B cell (primary cell): ENCODE measurements around the gene TEPSIN. TPM values are rescaled to one million over a fixed set of nuclear protein-coding genes. Genes with fewer than 3 reads are reported as not detected.

Experiments
- ATAC-seq: fragments of 200-7000 bp; cut with Tn5 transposase; one replicate; pipeline ENCODE4 v1.10.0; 2021; ENCODE audit warnings: low read depth, mild to moderate bottlenecking, moderate number of reproducible peaks, moderate library complexity
- CTCF ChIA-PET: fragments of 350-600 bp; sonication (Branson Sonifier 250); formaldehyde crosslinking; loops from one replicate; lab custom pipeline; 2021; ENCODE audit warnings: antibody characterized with exemption, inconsistent platforms; lab: Charles Lee
- POLR2A ChIA-PET: fragments of 350-600 bp; sonication (Branson Sonifier 250); formaldehyde crosslinking; loops from one replicate; lab custom pipeline; 2021; ENCODE audit warnings: antibody characterized with exemption; lab: Charles Lee
- DNase-seq: peaks from one replicate; pipeline ENCODE4 v3.0.0; 2013
- H2AFZ ChIP-seq: 2 replicates; pipeline ENCODE4 v1.6.1; 2012; ENCODE audit warnings: mild to moderate bottlenecking, low read depth, low read length; ENCODE audit not compliant: insufficient read depth, poor library complexity, severe bottlenecking
- H3K27ac ChIP-seq, 2 donors: 1 replicate in 1 of 2; 2 replicates in 1 of 2; pipeline ENCODE4 v1.5.1; 2012 to 2013; ENCODE audit warnings: low read length in 2 of 2, mild to moderate bottlenecking in 2 of 2, moderate library complexity in 1 of 2
- H3K27me3 ChIP-seq, 4 experiments: fragments of 200-600 bp in 1 of 4; sonication (generic) in 1 of 4; replicated peaks in 1 of 4; 1 replicate in 2 of 4; 2 replicates in 2 of 4; pipeline versions ENCODE4 v1.6.1 to v1.7.0; 2013 to 2016; ENCODE audit warnings: low read length in 3 of 4, mild to moderate bottlenecking in 2 of 4, mixed read lengths in 1 of 4, moderate library complexity in 1 of 4; ENCODE audit not compliant: insufficient read depth in 4 of 4, control insufficient read depth in 3 of 4; ENCODE audit errors: control extremely low read depth in 1 of 4
- H3K36me3 ChIP-seq, 2 experiments: replicated peaks in 1 of 2; 1 replicate in 1 of 2; 2 replicates in 1 of 2; pipeline versions ENCODE4 v1.6.1 to v1.7.1; 2013; ENCODE audit warnings: low read length in 1 of 2; ENCODE audit not compliant: insufficient read depth in 2 of 2, control insufficient read depth in 1 of 2; ENCODE audit errors: control extremely low read depth in 1 of 2, extremely low read depth in 1 of 2
- H3K4me1 ChIP-seq, 2 donors: fragments of 200-600 bp in 1 of 2; sonication (generic) in 1 of 2; 1 replicate in 1 of 2; 2 replicates in 1 of 2; pipeline versions ENCODE4 v1.5.1 to v1.6.1; 2013 to 2017; ENCODE audit warnings: low read length in 2 of 2; ENCODE audit not compliant: control insufficient read depth in 2 of 2, insufficient read depth in 2 of 2
- H3K4me2 ChIP-seq: replicated peaks from 2 replicates; pipeline ENCODE3; 2012; ENCODE audit warnings: mild to moderate bottlenecking, low read depth, low read length; ENCODE audit not compliant: poor library complexity, severe bottlenecking
- H3K4me3 ChIP-seq, 5 experiments: fragments of 200-600 bp in 1 of 5; sonication (generic) in 1 of 5; 1 replicate in 3 of 5; 2 replicates in 2 of 5; pipeline versions ENCODE4 v1.5.1 to v1.7.0; 2011 to 2016; ENCODE audit warnings: low read length in 4 of 5, mild to moderate bottlenecking in 4 of 5, low read depth in 2 of 5, control low read depth in 1 of 5, moderate library complexity in 1 of 5; ENCODE audit not compliant: insufficient read depth in 1 of 5; ENCODE audit errors: control extremely low read depth in 1 of 5, extremely low read depth in 1 of 5
- H3K79me2 ChIP-seq: fragments of 200-600 bp; sonication (generic); one replicate; pipeline ENCODE4 v1.6.0; 2016; ENCODE audit warnings: low read length; ENCODE audit not compliant: control insufficient read depth, insufficient read depth
- H3K9ac ChIP-seq: fragments of 200-600 bp; sonication (generic); 2 replicates; pipeline ENCODE4 v1.6.1; 2017; ENCODE audit warnings: mild to moderate bottlenecking, low read length, moderate library complexity
- H3K9me3 ChIP-seq, 3 donors: one replicate each; pipeline versions ENCODE4 v1.6.1 to v1.7.1; 2013; ENCODE audit warnings: low read length in 2 of 3; ENCODE audit not compliant: control insufficient read depth in 2 of 3, insufficient read depth in 1 of 3; ENCODE audit errors: control extremely low read depth in 1 of 3
- H4K20me1 ChIP-seq: 2 replicates; pipeline ENCODE4 v1.6.0; 2012; ENCODE audit warnings: mild to moderate bottlenecking, low read length; ENCODE audit not compliant: insufficient read depth, control insufficient read depth, poor library complexity, severe bottlenecking
- H3K27ac Mint-ChIP-seq: one replicate; pipeline ENCODE4 v1.8.0; 2021; ENCODE audit warnings: mixed read lengths
- H3K27me3 Mint-ChIP-seq: one replicate; pipeline ENCODE4 v1.8.0; 2021; ENCODE audit warnings: mixed read lengths
- H3K4me1 Mint-ChIP-seq: one replicate; pipeline ENCODE4 v1.8.0; 2021; ENCODE audit warnings: mixed read lengths
- H3K4me3 Mint-ChIP-seq: one replicate; pipeline ENCODE4 v1.8.0; 2021; ENCODE audit warnings: mixed read lengths
- H3K9me3 Mint-ChIP-seq: one replicate; pipeline ENCODE4 v1.8.0; 2022; ENCODE audit warnings: mixed read lengths; ENCODE audit not compliant: insufficient read depth
- CTCF ChIP-seq: fragments of 200-600 bp; IDR thresholded peaks from one replicate; pipeline ENCODE4 v1.8.0; 2022; ENCODE audit warnings: antibody characterized with exemption, mild to moderate bottlenecking
- EZH2 ChIP-seq: IDR thresholded peaks from 2 replicates; pipeline ENCODE4 v1.6.1; 2012; ENCODE audit warnings: borderline replicate concordance, low read depth, mild to moderate bottlenecking, moderate library complexity, low read length; ENCODE audit not compliant: insufficient read depth, poor library complexity, severe bottlenecking
- WGBS: methylation state at CpG from one replicate; pipeline ENCODE4 v1.1.5; 2013; ENCODE audit warnings: missing lambda C conversion rate; ENCODE audit not compliant: insufficient coverage; 5-methylcytosine and 5-hydroxymethylcytosine counted together
- intact Hi-C: fragments of 100-400 bp; cut with micrococcal nuclease; formaldehyde crosslinking; loops from one replicate; pipeline ENCODE4 v1.10.0; 2022
- polyA plus RNA-seq: library from polyadenylated mRNA; depleted of rRNA; stranded (reverse); fragments of >200 nt; gene quantifications from 2 replicates; pipeline ENCODE4 v1.2.3, GENCODE V29; 2012
- total RNA-seq, 2 donors: library from RNA; stranded (reverse); fragments of 120-200 nt in 1 of 2; gene quantifications; 1 replicate in 1 of 2; 2 replicates in 1 of 2; pipeline versions ENCODE4 v1.2.3 to v1.2.4, GENCODE V29; 2013 to 2022

Gene TEPSIN
- total and polyA plus RNA-seq, 2 donors (not counting 1 experiment from before 2014, with no cell fraction given) = 180 to 273 TPM

- no peak overlapping the region for H3K4me2 ChIP-seq
- H3K27me3 Mint-ChIP-seq = no peaks in the 10 kb centered on the region
- peaks cover 15% of the 10 kb centered on the region for H3K79me2 ChIP-seq
- WGBS = 83% methylated on average over 31 of the region's 31 CpGs
- no peaks in the 10 kb centered on the region for H3K27me3 ChIP-seq
- H3K27ac Mint-ChIP-seq = no peak overlapping the region
- intact Hi-C loops = loop anchor here (5.0 to 10.0 kb wide), 2 partner anchors 264 to 302 kb away; partner anchors contain the start of genes ACTG1 and FAAP100
- H4K20me1 ChIP-seq = peaks cover 61% of the 10 kb centered on the region
- no peaks in the 10 kb centered on the region for H3K9me3 ChIP-seq
- H3K4me3 ChIP-seq = no peak overlapping the region
- no peak overlapping the region for H3K27ac ChIP-seq
- peaks cover 7% of the 10 kb centered on the region for H3K4me1 Mint-ChIP-seq
- ChIA-PET POLR2A (no interaction called here), CTCF (interaction anchor here (0.6 to 1.6 kb wide), 2 partner anchors 234 kb away, joined by 3 to 7 read pairs; no protein-coding TSS in a partner anchor)
- no peak overlapping the region for H3K4me3 Mint-ChIP-seq
- no peak overlapping the region for H3K9ac ChIP-seq
- peaks cover 0 to 45% of the 10 kb centered on the region in 2 experiments for H3K36me3 ChIP-seq
- H3K9me3 Mint-ChIP-seq = no peaks in the 10 kb centered on the region
- peaks cover 0 to 11% of the 10 kb centered on the region in 2 donors for H3K4me1 ChIP-seq
- ATAC-seq = no peak
- TF ChIP-seq CTCF = no peak
- no peak for TF ChIP-seq EZH2
- DNase-seq = no peak
- H2AFZ ChIP-seq = no peak overlapping the region
Observed at GRCh38 chr17:81250286-81251093, 11.6 kb upstream of the TEPSIN start.
